ENCODE measurements around the gene MYBL2. TPM values are rescaled to one million over a fixed set of nuclear protein-coding genes. Genes with fewer than 3 reads are reported as not detected.

Gene MYBL2
- total and polyA plus RNA-seq, 2 donors (not counting 3 experiments of a cell fraction or from before 2014, with no cell fraction given), result 35.7 to 105 TPM

DNA sequence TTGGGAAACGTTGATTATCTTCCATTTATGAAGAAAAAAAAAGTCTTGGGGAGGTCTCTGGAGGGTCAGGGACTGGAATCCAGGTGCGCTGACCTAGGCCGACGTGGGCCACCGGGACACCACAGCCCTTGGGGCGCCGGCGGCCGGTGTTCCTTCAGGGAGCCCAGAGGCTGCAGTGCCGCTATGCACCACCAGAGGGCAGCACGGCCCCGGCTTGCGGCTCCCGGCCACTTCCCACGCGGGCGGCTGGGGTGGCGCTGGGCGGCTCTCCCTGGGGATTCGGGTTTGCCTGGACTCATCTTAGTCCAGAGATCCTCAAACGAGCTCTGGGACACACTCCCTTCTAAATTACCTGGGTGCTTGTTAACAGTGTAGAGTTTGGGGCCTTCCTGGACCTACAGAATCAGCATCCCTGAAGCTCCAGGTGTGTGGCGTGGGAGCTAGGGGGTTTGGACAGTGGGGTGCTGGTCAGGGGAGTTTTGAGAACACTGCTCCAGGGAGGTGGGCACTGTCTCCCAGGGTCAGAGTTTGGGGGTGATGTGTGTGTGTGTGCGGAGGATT, 82.9 kb downstream of the MYBL2 start:
- H3K4me1 ChIP-seq (ENCODE audit: control insufficient read depth, extremely low read depth, insufficient read depth, low read length), result peaks cover 12% of the 10 kb centered on the region
- TF ChIP-seq EZH2 (IDR thresholded peaks at IDR 0.05; ENCODE audit: borderline replicate concordance, low read depth, low read length, severe bottlenecking), result no peak
- TF ChIP-seq, protein P1, sequence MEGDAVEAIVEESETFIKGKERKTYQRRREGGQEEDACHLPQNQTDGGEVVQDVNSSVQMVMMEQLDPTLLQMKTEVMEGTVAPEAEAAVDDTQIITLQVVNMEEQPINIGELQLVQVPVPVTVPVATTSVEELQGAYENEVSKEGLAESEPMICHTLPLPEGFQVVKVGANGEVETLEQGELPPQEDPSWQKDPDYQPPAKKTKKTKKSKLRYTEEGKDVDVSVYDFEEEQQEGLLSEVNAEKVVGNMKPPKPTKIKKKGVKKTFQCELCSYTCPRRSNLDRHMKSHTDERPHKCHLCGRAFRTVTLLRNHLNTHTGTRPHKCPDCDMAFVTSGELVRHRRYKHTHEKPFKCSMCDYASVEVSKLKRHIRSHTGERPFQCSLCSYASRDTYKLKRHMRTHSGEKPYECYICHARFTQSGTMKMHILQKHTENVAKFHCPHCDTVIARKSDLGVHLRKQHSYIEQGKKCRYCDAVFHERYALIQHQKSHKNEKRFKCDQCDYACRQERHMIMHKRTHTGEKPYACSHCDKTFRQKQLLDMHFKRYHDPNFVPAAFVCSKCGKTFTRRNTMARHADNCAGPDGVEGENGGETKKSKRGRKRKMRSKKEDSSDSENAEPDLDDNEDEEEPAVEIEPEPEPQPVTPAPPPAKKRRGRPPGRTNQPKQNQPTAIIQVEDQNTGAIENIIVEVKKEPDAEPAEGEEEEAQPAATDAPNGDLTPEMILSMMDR (IDR thresholded peaks at IDR 0.05; ENCODE audit: extremely low read depth in 1 of 2, insufficient read depth in 1 of 2, low read depth in 1 of 2, low read length in 2 of 2), result peak; percentile 99
- H3K36me3 ChIP-seq (ENCODE audit: control insufficient read depth in 2 of 2, extremely low read depth in 1 of 2, insufficient read depth in 2 of 2, low read length in 2 of 2), result no peaks in the 10 kb centered on the region
- peak; percentile 37 for DNase-seq (ENCODE audit: low read depth, low spot score)
- FAIRE-seq, result peak; percentile 55
- H3K9ac ChIP-seq (replicated peaks; ENCODE audit: extremely low read depth, insufficient read depth, low read length), result no peak overlapping the region
- dilution Hi-C loops (cut with MboI; ENCODE audit: extremely low pct_ligation_motif_present, low sequenced_read_pairs), result loop anchor here (25.0 kb wide), 1 partner anchor 162 kb away; the partner anchor contains the start of gene TOX2
- CTCF ChIA-PET, result interaction anchor here (0.5 to 9.9 kb wide), 28 partner anchors 17 to 440 kb away, joined by 3 to 191 read pairs (median 4); no protein-coding TSS in a partner anchor
- no peaks in the 10 kb centered on the region for H4K20me1 ChIP-seq (replicated peaks; ENCODE audit: control insufficient read depth, extremely low read depth, insufficient read depth, low read length)
- no peak overlapping the region for H3K4me3 ChIP-seq (replicated peaks in 1 of 3; ENCODE audit: insufficient read depth in 1 of 3, low read depth in 1 of 3, low read length in 3 of 3)
- H3K27me3 ChIP-seq (ENCODE audit: control insufficient read depth in 2 of 2, insufficient read depth in 2 of 2, low read length in 2 of 2), result no peaks in the 10 kb centered on the region
- peak overlapping the region; percentile 75 for H2AFZ ChIP-seq (ENCODE audit: low read depth, low read length)
- H3K27ac ChIP-seq (ENCODE audit: insufficient read depth, low read depth, low read length), result no peak overlapping the region
- intact Hi-C loops (cut with micrococcal nuclease), result loop anchor here (1.0 to 5.0 kb wide), 7 partner anchors 94 to 441 kb away; partner anchors contain the start of gene SRSF6
- H3K79me2 ChIP-seq (ENCODE audit: control insufficient read depth, insufficient read depth, low read length), result no peaks in the 10 kb centered on the region
- H3K9me3 ChIP-seq (replicated peaks; ENCODE audit: control insufficient read depth, insufficient read depth, low read length), result no peaks in the 10 kb centered on the region
- H3K4me2 ChIP-seq (ENCODE audit: insufficient read depth, low read length), result no peak overlapping the region
- POLR2A ChIA-PET, result no interaction called here
- no TSS peak for BruUV-seq (replicated peaks)
- no peaks in the 10 kb centered on the region for H3K9me1 ChIP-seq (replicated peaks; ENCODE audit: control insufficient read depth, extremely low read depth, insufficient read depth, low read length)

DNA sequence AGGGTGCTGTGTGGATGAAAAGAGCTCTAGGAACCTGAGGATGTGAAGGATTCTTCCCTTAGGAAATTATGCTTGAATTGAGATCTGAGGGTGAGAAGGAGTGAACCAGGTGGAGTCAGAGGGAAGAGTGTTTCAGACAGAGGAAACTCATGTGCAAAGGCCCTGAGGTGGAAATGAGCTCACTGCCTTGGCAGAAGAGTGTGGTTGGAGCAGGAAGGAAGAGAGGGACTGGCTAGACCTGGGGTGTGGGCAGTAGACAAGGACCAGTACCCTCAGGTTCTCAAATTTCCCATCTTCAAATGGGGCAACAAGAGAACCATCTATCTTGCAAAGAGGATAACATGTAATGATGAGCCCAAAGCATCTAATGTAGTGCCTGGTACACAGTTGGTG, 83.9 kb downstream of the MYBL2 start:
- ChIA-PET POLR2A (no interaction called here), CTCF (interaction anchor here (0.8 to 9.9 kb wide), 22 partner anchors 18 to 439 kb away, joined by 3 to 191 read pairs (median 6); no protein-coding TSS in a partner anchor)
- no peak for FAIRE-seq

More for the DNA sequence above, 83.9 kb downstream of the MYBL2 start:
- intact Hi-C loops (cut with micrococcal nuclease) (loop anchor here (2.0 kb wide), 1 partner anchor 440 kb away; no protein-coding TSS in a partner anchor), dilution Hi-C loops (cut with MboI; ENCODE audit: extremely low pct_ligation_motif_present, low sequenced_read_pairs) (loop anchor here (25.0 kb wide), 1 partner anchor 162 kb away; the partner anchor contains the start of gene TOX2)
- Histone ChIP-seq H3K79me2 (ENCODE audit: control insufficient read depth, insufficient read depth, low read length) (no peaks in the 10 kb centered on the region), H3K4me3 (replicated peaks in 1 of 3; ENCODE audit: insufficient read depth in 1 of 3, low read depth in 1 of 3, low read length in 3 of 3) (no peak overlapping the region), H3K36me3 (ENCODE audit: control insufficient read depth in 2 of 2, extremely low read depth in 1 of 2, insufficient read depth in 2 of 2, low read length in 2 of 2) (no peaks in the 10 kb centered on the region), H3K9me1 (replicated peaks; ENCODE audit: control insufficient read depth, extremely low read depth, insufficient read depth, low read length) (no peaks in the 10 kb centered on the region), H3K4me1 (ENCODE audit: control insufficient read depth, extremely low read depth, insufficient read depth, low read length) (peaks cover 12% of the 10 kb centered on the region), H3K27ac (ENCODE audit: insufficient read depth, low read depth, low read length) (no peak overlapping the region), H4K20me1 (replicated peaks; ENCODE audit: control insufficient read depth, extremely low read depth, insufficient read depth, low read length) (no peaks in the 10 kb centered on the region), H3K4me2 (ENCODE audit: insufficient read depth, low read length) (no peak overlapping the region), H2AFZ (ENCODE audit: low read depth, low read length) (no peak overlapping the region), H3K9me3 (replicated peaks; ENCODE audit: control insufficient read depth, insufficient read depth, low read length) (no peaks in the 10 kb centered on the region), H3K9ac (replicated peaks; ENCODE audit: extremely low read depth, insufficient read depth, low read length) (no peak overlapping the region), H3K27me3 (ENCODE audit: control insufficient read depth in 2 of 2, insufficient read depth in 2 of 2, low read length in 2 of 2) (no peaks in the 10 kb centered on the region)
- no peak for TF ChIP-seq FOS (IDR thresholded peaks at IDR 0.05; ENCODE audit: borderline replicate concordance, insufficient read depth, low read length)
- no peak for TF ChIP-seq POLR2A (IDR thresholded peaks at IDR 0.05; ENCODE audit: low read depth, low read length)
- BruUV-seq (replicated peaks), result no TSS peak
- DNase-seq (ENCODE audit: low read depth, low spot score), result no peak
